ENCODE data around the gene TACC2.

TACC2 gene

DNA sequence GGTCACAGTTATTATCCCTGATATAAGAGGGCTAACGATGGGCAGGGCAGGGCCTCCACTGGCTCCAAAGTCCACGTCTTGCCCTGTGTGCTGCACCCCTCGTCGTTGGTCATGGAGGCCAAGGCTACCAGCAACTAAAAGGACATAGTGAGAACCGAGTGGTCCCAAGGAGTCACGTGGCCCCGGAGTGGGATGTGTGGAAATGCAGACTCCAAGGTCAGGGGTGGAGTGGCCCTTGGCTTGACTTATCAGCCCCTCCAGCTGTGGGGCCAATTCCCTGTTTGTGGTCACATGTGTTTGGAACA lies 312.8 kb downstream of the TACC2 start:
- DNase-seq (ENCODE audit: low read depth, low spot score) = no peak
- TF ChIP-seq, protein P1, sequence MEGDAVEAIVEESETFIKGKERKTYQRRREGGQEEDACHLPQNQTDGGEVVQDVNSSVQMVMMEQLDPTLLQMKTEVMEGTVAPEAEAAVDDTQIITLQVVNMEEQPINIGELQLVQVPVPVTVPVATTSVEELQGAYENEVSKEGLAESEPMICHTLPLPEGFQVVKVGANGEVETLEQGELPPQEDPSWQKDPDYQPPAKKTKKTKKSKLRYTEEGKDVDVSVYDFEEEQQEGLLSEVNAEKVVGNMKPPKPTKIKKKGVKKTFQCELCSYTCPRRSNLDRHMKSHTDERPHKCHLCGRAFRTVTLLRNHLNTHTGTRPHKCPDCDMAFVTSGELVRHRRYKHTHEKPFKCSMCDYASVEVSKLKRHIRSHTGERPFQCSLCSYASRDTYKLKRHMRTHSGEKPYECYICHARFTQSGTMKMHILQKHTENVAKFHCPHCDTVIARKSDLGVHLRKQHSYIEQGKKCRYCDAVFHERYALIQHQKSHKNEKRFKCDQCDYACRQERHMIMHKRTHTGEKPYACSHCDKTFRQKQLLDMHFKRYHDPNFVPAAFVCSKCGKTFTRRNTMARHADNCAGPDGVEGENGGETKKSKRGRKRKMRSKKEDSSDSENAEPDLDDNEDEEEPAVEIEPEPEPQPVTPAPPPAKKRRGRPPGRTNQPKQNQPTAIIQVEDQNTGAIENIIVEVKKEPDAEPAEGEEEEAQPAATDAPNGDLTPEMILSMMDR (IDR thresholded peaks at IDR 0.05; ENCODE audit: insufficient read depth, low read length, missing control alignments) = no peak
- ChIA-PET CTCF (interaction anchor here (0.7 to 8.7 kb wide), 12 partner anchors 9 to 405 kb away, joined by 3 to 89 read pairs (median 4); no protein-coding TSS in a partner anchor), POLR2A (interaction anchor here (0.6 to 1.2 kb wide), 2 partner anchors 168 to 288 kb away, joined by 3 read pairs; no protein-coding TSS in a partner anchor)
- no peak overlapping the region for H3K4me3 ChIP-seq (ENCODE audit: low read depth, low read length)

GRCh38 chr10:122302315-122302714 lies 313.4 kb downstream of the TACC2 start:
- POLR2A ChIA-PET = no interaction called here
- H3K4me3 ChIP-seq (ENCODE audit: low read depth, low read length) = no peak overlapping the region
- TF ChIP-seq, protein P1 (IDR thresholded peaks at IDR 0.05; ENCODE audit: insufficient read depth, low read length, missing control alignments) = no peak
- CTCF ChIA-PET = interaction anchor here (1.1 to 8.7 kb wide), 10 partner anchors 9 to 404 kb away, joined by 3 to 89 read pairs (median 4); no protein-coding TSS in a partner anchor
- no peak for DNase-seq (ENCODE audit: low read depth, low spot score)

DNA sequence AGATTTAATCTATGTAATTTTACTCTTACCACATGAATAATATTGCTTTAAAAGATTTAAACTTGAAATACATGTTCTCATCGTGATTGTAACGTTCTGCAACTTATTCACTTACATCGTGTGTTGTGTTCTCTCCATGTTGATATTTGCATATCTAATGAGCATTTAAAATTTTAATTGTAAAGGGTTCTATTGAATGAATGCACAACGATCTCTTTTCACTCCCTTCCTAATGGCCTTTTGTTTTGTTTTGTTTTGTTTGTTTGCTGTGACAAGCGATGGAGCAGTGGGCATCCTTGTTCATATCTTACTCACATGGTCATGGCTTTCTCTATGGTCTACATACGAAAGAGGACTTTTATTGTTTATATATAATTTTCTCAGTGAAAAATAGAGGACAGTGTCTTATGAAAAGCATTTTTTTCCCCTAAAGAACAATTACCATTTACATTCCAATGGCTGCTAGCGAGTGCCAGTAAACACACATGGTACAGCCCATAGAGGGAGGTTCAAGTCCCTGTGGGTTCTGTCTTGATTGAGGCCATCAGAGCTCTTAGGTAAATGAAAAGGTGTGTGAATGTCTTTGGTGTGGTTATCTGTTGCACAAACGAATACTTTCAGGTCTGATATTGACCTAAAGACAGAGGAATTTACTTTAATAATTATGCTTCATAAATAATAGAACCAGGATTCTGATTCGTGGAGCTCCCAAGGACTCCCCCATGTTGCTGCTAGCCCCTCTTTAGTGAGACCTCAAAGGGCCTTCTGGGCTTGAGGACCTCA lies 314.5 kb downstream of the TACC2 start:
- TF ChIP-seq, protein P1 (IDR thresholded peaks at IDR 0.05; ENCODE audit: insufficient read depth, low read length, missing control alignments) = no peak
- DNase-seq (ENCODE audit: low read depth, low spot score) = no peak
- no peak overlapping the region for H3K4me3 ChIP-seq (ENCODE audit: low read depth, low read length)
- CTCF ChIA-PET = interaction anchor here (1.1 to 8.7 kb wide), 3 partner anchors 10 to 262 kb away, joined by 3 to 89 read pairs (median 32); no protein-coding TSS in a partner anchor
- POLR2A ChIA-PET = no interaction called here
